Stomach smooth muscle (tissue), 2 donors: Measurements from ENCODE around the gene SYNJ1.
"Not testable (repeated sequence)": the region's sequence is repeated elsewhere in the genome, so short reads cannot be mapped to it uniquely, and the experiment has no call there.

Experiments used
- H3K27ac ChIP-seq: one replicate; pipeline ENCODE4 v1.7.0; 2013; ENCODE audit warnings: mild to moderate bottlenecking, low read length, inconsistent platforms
- H3K27me3 ChIP-seq, 2 donors: one replicate each; pipeline ENCODE4 v1.7.0; 2013; ENCODE audit warnings: low read length in 2 of 2; ENCODE audit not compliant: insufficient read depth in 2 of 2, control insufficient read depth in 1 of 2
- H3K36me3 ChIP-seq, 2 donors: one replicate each; pipeline ENCODE4 v1.7.0; 2013; ENCODE audit warnings: low read length in 2 of 2; ENCODE audit not compliant: control insufficient read depth in 2 of 2, insufficient read depth in 2 of 2
- H3K4me1 ChIP-seq: one replicate; pipeline ENCODE4 v1.7.0; 2013; ENCODE audit warnings: low read length; ENCODE audit not compliant: control insufficient read depth, insufficient read depth
- H3K4me3 ChIP-seq, 2 donors: one replicate each; pipeline ENCODE4 v1.7.0; 2013; ENCODE audit warnings: low read length in 2 of 2
- H3K9ac ChIP-seq, 2 donors: one replicate each; pipeline ENCODE4 v1.7.0; 2013; ENCODE audit warnings: low read length in 2 of 2, mild to moderate bottlenecking in 1 of 2
- H3K9me3 ChIP-seq, 2 donors: one replicate each; pipeline ENCODE4 v1.7.0; 2013; ENCODE audit warnings: low read length in 2 of 2; ENCODE audit not compliant: control insufficient read depth in 2 of 2
- donor health status: healthy.
- donor health status: Pancreatic carcinoma.

SYNJ1 gene

GRCh38 chr21:32695482-32695881 is 32.3 kb downstream of the SYNJ1 start:
- H3K4me1 ChIP-seq, H3K9ac ChIP-seq, H3K4me3 ChIP-seq, H3K9me3 ChIP-seq, H3K27me3 ChIP-seq, H3K27ac ChIP-seq: not testable (repeated sequence)
- H3K36me3 ChIP-seq: peaks cover 4 to 10% of the 10 kb centered on the region in 2 donors

- H3K27me3 ChIP-seq: no peaks in the 10 kb centered on the region
- H3K9me3 ChIP-seq: no peaks in the 10 kb centered on the region
- no peak overlapping the region for H3K4me3 ChIP-seq
- H3K4me1 ChIP-seq: no peaks in the 10 kb centered on the region
- no peak overlapping the region for H3K27ac ChIP-seq
- no peak overlapping the region for H3K9ac ChIP-seq
- H3K36me3 ChIP-seq: peaks cover 0 to 7% of the 10 kb centered on the region in 2 donors
Measured at GRCh38 chr21:32693581-32693980, 34.2 kb downstream of the SYNJ1 start.

DNA sequence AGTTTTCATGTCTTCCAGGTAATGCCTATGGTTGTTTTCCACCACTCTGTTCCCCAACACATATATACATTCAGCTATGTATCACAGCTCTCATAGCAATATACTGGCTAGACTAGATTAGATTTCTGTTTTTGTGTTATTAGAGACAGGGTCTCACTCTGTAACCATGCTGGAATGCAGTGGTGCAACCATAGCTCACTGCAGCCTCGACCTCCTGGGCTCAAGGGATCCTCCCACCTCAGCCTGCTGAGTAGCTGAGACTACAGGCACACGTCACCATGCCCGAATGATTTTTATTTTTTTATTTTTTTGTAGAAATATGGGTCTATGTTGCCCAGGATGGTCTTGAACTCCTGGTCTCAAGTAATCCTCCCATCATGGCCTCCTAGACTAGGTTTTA is 37.7 kb downstream of the SYNJ1 start:
- Histone ChIP-seq H3K4me1 (no peaks in the 10 kb centered on the region), H3K36me3 (peaks cover 9 to 14% of the 10 kb centered on the region in 2 donors)

DNA sequence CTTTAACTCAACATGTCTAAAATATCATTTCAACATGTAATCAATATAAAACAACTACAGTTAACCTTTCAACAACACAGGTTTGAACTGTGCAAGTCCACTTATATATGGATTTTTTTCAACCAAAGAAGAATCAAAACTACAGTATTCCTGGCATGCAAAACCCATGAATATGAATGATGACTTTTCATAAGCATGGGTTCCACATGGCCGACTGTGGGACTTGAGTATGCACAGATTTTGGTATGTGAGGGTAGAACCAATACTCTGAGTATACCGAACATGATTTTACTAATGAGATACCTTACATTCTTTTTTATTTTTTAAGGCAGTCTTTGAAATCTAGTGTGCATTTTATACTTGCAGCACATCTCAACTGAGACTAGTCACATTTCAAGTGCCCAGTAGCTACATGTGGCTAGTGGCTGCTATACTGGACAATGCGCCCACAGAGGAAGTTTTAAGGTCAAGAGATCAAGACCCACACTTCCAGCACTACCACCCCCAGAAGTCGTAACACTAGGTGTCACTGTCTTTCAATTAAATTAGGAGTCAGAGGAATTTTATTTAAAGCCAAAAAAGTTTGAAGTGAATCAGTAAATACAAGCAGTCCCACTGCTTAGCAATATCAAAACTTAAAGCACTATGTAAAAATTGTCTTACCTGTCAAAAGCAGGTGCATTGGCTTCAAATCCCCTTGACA is 40.0 kb downstream of the SYNJ1 start:
- no peaks in the 10 kb centered on the region for H3K4me1 ChIP-seq
- peaks cover 9 to 14% of the 10 kb centered on the region in 2 donors for H3K36me3 ChIP-seq
- H3K27me3 ChIP-seq: no peaks in the 10 kb centered on the region
- H3K9ac ChIP-seq: no peak overlapping the region
- H3K4me3 ChIP-seq: no peak overlapping the region
- H3K9me3 ChIP-seq: no peaks in the 10 kb centered on the region
- H3K27ac ChIP-seq: no peak overlapping the region

More for the DNA sequence above, 37.7 kb downstream of the SYNJ1 start:
- H3K4me3 ChIP-seq: no peak overlapping the region
- H3K9me3 ChIP-seq: no peaks in the 10 kb centered on the region
- no peak overlapping the region for H3K9ac ChIP-seq
- H3K27ac ChIP-seq: no peak overlapping the region
- H3K27me3 ChIP-seq: no peaks in the 10 kb centered on the region

- H3K27ac ChIP-seq: no peak overlapping the region
- no peak overlapping the region for H3K9ac ChIP-seq
- H3K4me3 ChIP-seq: no peak overlapping the region
- no peaks in the 10 kb centered on the region for H3K4me1 ChIP-seq
- H3K27me3 ChIP-seq: no peaks in the 10 kb centered on the region
- peaks cover 3 to 21% of the 10 kb centered on the region in 2 donors for H3K36me3 ChIP-seq
- no peaks in the 10 kb centered on the region for H3K9me3 ChIP-seq
Measured at GRCh38 chr21:32682696-32683474, 44.9 kb downstream of the SYNJ1 start.

DNA sequence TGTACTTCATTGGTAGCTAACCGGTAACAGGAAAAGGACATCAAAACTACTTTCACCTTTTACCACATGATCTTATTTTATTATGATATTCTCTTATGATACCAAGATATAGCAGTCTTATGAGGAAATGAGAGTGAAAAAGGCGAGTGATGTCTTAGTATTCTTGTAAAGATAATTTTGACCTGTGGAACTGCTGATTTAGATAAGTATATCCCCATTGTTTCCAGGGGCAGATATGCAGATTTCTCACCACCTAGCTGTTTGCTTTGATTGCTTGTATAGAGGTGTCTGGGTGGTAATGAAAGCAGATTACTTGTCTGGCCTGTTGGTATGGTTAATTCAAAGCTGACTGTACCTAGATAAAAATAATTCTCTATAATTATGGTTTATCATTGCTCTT is 53.1 kb downstream of the SYNJ1 start:
- no peaks in the 10 kb centered on the region for H3K27me3 ChIP-seq
- H3K4me3 ChIP-seq: no peak overlapping the region
- H3K9me3 ChIP-seq: no peaks in the 10 kb centered on the region

GRCh38 chr21:32674038-32674437 is 53.8 kb downstream of the SYNJ1 start:
- peaks cover 7 to 8% of the 10 kb centered on the region in 2 donors for H3K36me3 ChIP-seq

More for the DNA sequence above, 53.1 kb downstream of the SYNJ1 start:
- no peaks in the 10 kb centered on the region for H3K4me1 ChIP-seq
- H3K36me3 ChIP-seq: peaks cover 7 to 8% of the 10 kb centered on the region in 2 donors
- no peak overlapping the region for H3K9ac ChIP-seq
- H3K27ac ChIP-seq: no peak overlapping the region

DNA sequence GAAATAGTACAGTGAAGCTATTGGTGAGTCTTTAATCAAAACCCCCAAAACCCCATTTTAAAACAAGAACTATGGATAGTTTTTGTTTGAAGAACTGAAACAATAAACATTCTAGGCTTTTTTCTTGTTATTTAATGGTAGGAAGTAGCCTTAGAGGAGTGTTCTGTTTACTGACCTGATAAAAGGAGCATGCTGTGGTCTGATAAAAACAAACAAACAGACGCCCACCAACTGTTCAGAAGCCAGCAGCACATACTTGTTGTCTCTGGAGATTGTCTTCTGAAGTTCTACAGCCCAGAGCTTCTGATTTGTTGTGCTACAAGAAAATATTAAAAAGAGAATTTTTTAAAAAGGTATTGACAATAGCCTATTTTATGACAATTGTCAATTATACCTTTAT is 61.6 kb downstream of the SYNJ1 start:
- H3K4me3 ChIP-seq: no peak overlapping the region
- H3K27ac ChIP-seq: no peak overlapping the region

More at GRCh38 chr21:32674038-32674437, 53.8 kb downstream of the SYNJ1 start:
- H3K4me3 ChIP-seq: no peak overlapping the region
- H3K4me1 ChIP-seq: no peaks in the 10 kb centered on the region
- H3K9me3 ChIP-seq: no peaks in the 10 kb centered on the region
- no peak overlapping the region for H3K27ac ChIP-seq
- H3K9ac ChIP-seq: no peak overlapping the region
- no peaks in the 10 kb centered on the region for H3K27me3 ChIP-seq

DNA sequence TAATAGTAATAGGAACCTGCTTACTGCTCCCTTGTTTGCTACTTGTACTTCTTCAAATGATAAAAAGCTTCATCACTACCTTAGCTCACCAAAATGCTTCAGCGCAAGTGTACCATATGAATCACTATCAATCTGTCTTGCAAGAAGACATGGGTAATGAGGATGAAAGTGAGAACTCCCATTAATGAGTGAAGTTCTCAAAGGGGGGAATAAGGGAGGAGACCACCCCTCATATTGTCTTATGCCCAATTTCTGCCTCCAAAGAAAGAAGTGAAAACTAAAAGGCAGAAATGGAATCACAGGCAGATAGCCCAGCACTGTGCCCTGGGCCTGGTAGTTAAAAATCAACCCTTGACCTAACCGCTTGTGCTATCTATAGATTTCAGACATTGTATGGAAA is 63.7 kb downstream of the SYNJ1 start:
- not testable (repeated sequence) for H3K27me3 ChIP-seq, H3K4me1 ChIP-seq
- H3K36me3 ChIP-seq: peaks cover 18 to 28% of the 10 kb centered on the region in 2 donors

More for the DNA sequence above, 61.6 kb downstream of the SYNJ1 start:
- Histone ChIP-seq H3K36me3 (peaks cover 18 to 24% of the 10 kb centered on the region in 2 donors), H3K27me3 (no peaks in the 10 kb centered on the region), H3K4me1 (no peaks in the 10 kb centered on the region), H3K9ac (no peak overlapping the region), H3K9me3 (no peaks in the 10 kb centered on the region)

GRCh38 chr21:32661981-32662380 is 65.8 kb downstream of the SYNJ1 start:
- not testable (repeated sequence) for H3K4me3 ChIP-seq, H3K9me3 ChIP-seq, H3K27ac ChIP-seq, H3K27me3 ChIP-seq, H3K4me1 ChIP-seq, H3K9ac ChIP-seq
- H3K36me3 ChIP-seq: peaks cover 20 to 30% of the 10 kb centered on the region in 2 donors

More for the DNA sequence above, 63.7 kb downstream of the SYNJ1 start:
- H3K27ac ChIP-seq, H3K9ac ChIP-seq, H3K4me3 ChIP-seq, H3K9me3 ChIP-seq: not testable (repeated sequence)
